HCT116 (cell line): ENCODE measurements around the gene IL10RB. TPM values are rescaled to one million over a fixed set of nuclear protein-coding genes. Genes with fewer than 3 reads are reported as not detected.

Experiments used
- ATAC-seq: fragments of 200-7000 bp; cut with Tn5 transposase; 2 replicates; pipeline ENCODE4 v1.9.1; 2020; ENCODE audit warnings: mild to moderate bottlenecking, moderate library complexity
- BruUV-seq: library from RNA; stranded (reverse); fragments of 400-500 nt; replicated peaks from 2 replicates; lab custom pipeline; 2021; lab: Mats Ljungman, UMichigan
- CTCF ChIA-PET: fragments of 300-600 bp; sonication (Branson Sonifier 250); formaldehyde crosslinking; loops from one replicate; lab custom pipeline; 2021; ENCODE audit warnings: antibody characterized with exemption; lab: Charles Lee
- POLR2A ChIA-PET: fragments of 300-600, 350-600 bp; sonication (Branson Sonifier 250); formaldehyde crosslinking; loops from one replicate; lab custom pipeline; 2021; ENCODE audit warnings: antibody characterized with exemption; lab: Charles Lee
- RAD21 ChIA-PET, 2 experiments: fragments of 300-600 bp; sonication (Branson Sonifier 250); formaldehyde crosslinking; loops; one replicate each; lab custom pipeline; 2023; ENCODE audit warnings: low total read pairs in 2 of 2; ENCODE audit not compliant: uncharacterized antibody in 2 of 2, unreplicated experiment in 2 of 2, low non-redundant PET in 1 of 2; lab: Charles Lee
- DNase-seq: peaks from one replicate; pipeline ENCODE4 v3.0.0-alpha.2; 2010; ENCODE audit warnings: low read depth, low spot score
- H2AFZ ChIP-seq: fragments of 200-600 bp; shearing (Covaris generic), sonication (generic); 2 replicates; pipeline ENCODE4 v1.6.1; 2017; ENCODE audit warnings: low read depth, mixed run types, mixed read lengths, antibody characterized with exemption, low read length; ENCODE audit not compliant: poor library complexity, severe bottlenecking
- H3K27ac ChIP-seq: 2 replicates; pipeline ENCODE4 v1.5.1; 2012; ENCODE audit warnings: low read depth, low read length
- H3K27me3 ChIP-seq: fragments of 200-600 bp; sonication (generic); 2 replicates; pipeline ENCODE4 v1.6.1; 2016; ENCODE audit warnings: mixed run types, low read length, mixed read lengths; ENCODE audit not compliant: insufficient read depth
- H3K36me3 ChIP-seq, 2 experiments: fragments of 200-500 bp in 1 of 2; fragments of 200-600 bp in 1 of 2; sonication (Bioruptor generic) in 1 of 2; sonication (generic) in 1 of 2; 2 replicates each; pipeline versions ENCODE4 v1.5.1 to v1.6.1; 2014 to 2016; ENCODE audit warnings: low read length in 2 of 2, inconsistent platforms in 1 of 2, mixed read lengths in 1 of 2, mixed run types in 1 of 2; ENCODE audit not compliant: insufficient read depth in 2 of 2, control insufficient read depth in 1 of 2
- H3K4me1 ChIP-seq, 2 experiments: fragments of 200-600 bp in 1 of 2; sonication (generic) in 1 of 2; 2 replicates each; pipeline versions ENCODE4 v1.5.1 to v1.6.1; 2012 to 2017; ENCODE audit warnings: low read length in 2 of 2, inconsistent platforms in 1 of 2, mild to moderate bottlenecking in 1 of 2, mixed read lengths in 1 of 2, mixed run types in 1 of 2, moderate library complexity in 1 of 2; ENCODE audit not compliant: insufficient read depth in 2 of 2, control insufficient read depth in 1 of 2
- H3K4me2 ChIP-seq: fragments of 200-600 bp; sonication (generic); 2 replicates; pipeline ENCODE4 v1.6.1; 2017; ENCODE audit warnings: mixed run types, low read length, mixed read lengths
- H3K4me3 ChIP-seq, 2 experiments: fragments of 200-600 bp in 1 of 2; sonication (generic) in 1 of 2; replicated peaks in 1 of 2; 2 replicates each; pipeline ENCODE4 v1.5.1; 2011 to 2016; ENCODE audit warnings: low read length in 2 of 2, control low read depth in 1 of 2, low read depth in 1 of 2, mild to moderate bottlenecking in 1 of 2, mixed read lengths in 1 of 2, mixed run types in 1 of 2
- H3K79me2 ChIP-seq: fragments of 200-600 bp; sonication (generic); 2 replicates; pipeline ENCODE4 v1.6.1; 2017; ENCODE audit warnings: mild to moderate bottlenecking, mixed run types, low read length, moderate library complexity, mixed read lengths; ENCODE audit not compliant: insufficient read depth
- H3K9ac ChIP-seq: fragments of 200-600 bp; sonication (generic); 2 replicates; pipeline ENCODE4 v1.6.1; 2016; ENCODE audit warnings: low read length, mixed read lengths
- H3K9me2 ChIP-seq: fragments of 200-600 bp; sonication (generic), shearing (Covaris generic); 2 replicates; pipeline ENCODE4 v1.6.1; 2017; ENCODE audit warnings: mixed run types, mild to moderate bottlenecking, moderate library complexity; ENCODE audit not compliant: insufficient read depth
- H3K9me3 ChIP-seq, 2 experiments: fragments of 200-500 bp in 1 of 2; fragments of 200-600 bp in 1 of 2; sonication (Bioruptor generic) in 1 of 2; sonication (generic) in 1 of 2; 2 replicates each; pipeline ENCODE4 v1.6.1; 2014 to 2017; ENCODE audit warnings: low read length in 2 of 2, mixed read lengths in 2 of 2, inconsistent platforms in 1 of 2, low read depth in 1 of 2, mild to moderate bottlenecking in 1 of 2, mixed run types in 1 of 2, moderate library complexity in 1 of 2; ENCODE audit not compliant: control insufficient read depth in 1 of 2, insufficient read depth in 1 of 2
- H4K20me1 ChIP-seq: fragments of 200-600 bp; sonication (generic), shearing (Covaris generic); 2 replicates; pipeline ENCODE4 v1.6.1; 2017; ENCODE audit warnings: mixed run types, mild to moderate bottlenecking, moderate library complexity; ENCODE audit not compliant: insufficient read depth
- ATF3 ChIP-seq: IDR thresholded peaks from 2 replicates; pipeline ENCODE4 v1.6.1; 2012
- CTCF ChIP-seq, 3 experiments: fragments of 200-600 bp in 1 of 3; sonication (generic) in 1 of 3; IDR thresholded peaks in 2 of 3; conservative IDR thresholded peaks in 1 of 3; 2 replicates each; pipeline ENCODE4 v1.5.1; 2012 to 2017; ENCODE audit warnings: low read depth in 2 of 3, low read length in 2 of 3, antibody characterized with exemption in 1 of 3, borderline replicate concordance in 1 of 3, control low read depth in 1 of 3, mild to moderate bottlenecking in 1 of 3, mixed read lengths in 1 of 3, mixed run types in 1 of 3, moderate library complexity in 1 of 3; ENCODE audit not compliant: insufficient read depth in 1 of 3
- ELF1 ChIP-seq: IDR thresholded peaks from 2 replicates; pipeline ENCODE4 v1.6.1; 2012; ENCODE audit warnings: low read depth, borderline replicate concordance
- EZH2phosphoT487 ChIP-seq: fragments of 200-600 bp; IDR thresholded peaks from 2 replicates; pipeline ENCODE4 v1.6.1; 2018; ENCODE audit warnings: antibody characterized with exemption, borderline replicate concordance
- FOSL1 ChIP-seq: IDR thresholded peaks from 2 replicates; pipeline ENCODE4 v1.6.1; 2012; ENCODE audit warnings: low read depth
- RAD21 ChIP-seq: IDR thresholded peaks from 2 replicates; pipeline ENCODE4 v1.6.1; 2012; ENCODE audit warnings: low read depth, mild to moderate bottlenecking
- SP1 ChIP-seq: IDR thresholded peaks from 2 replicates; pipeline ENCODE4 v1.6.1; 2012; ENCODE audit warnings: low read depth
- SRF ChIP-seq: IDR thresholded peaks from 2 replicates; pipeline ENCODE4 v1.6.1; 2012; ENCODE audit warnings: low read depth
- YY1 ChIP-seq: IDR thresholded peaks from 2 replicates; pipeline ENCODE4 v1.6.1; 2011; ENCODE audit warnings: low read length, low read depth, moderate library complexity, mild to moderate bottlenecking; ENCODE audit not compliant: insufficient replicate concordance; ENCODE audit errors: extremely low read depth
- ZFX ChIP-seq: fragments of 450-650 bp; IDR thresholded peaks from 2 replicates; pipeline ENCODE4 v1.6.1; 2017
- intact Hi-C: fragments of 100-400 bp; cut with micrococcal nuclease; formaldehyde crosslinking; loops from 2 replicates; pipeline ENCODE4 v1.10.0; 2022
- total RNA-seq: library from RNA; stranded (reverse); gene quantifications from one replicate; pipeline ENCODE4 v1.2.1, GENCODE V29; 2021; ENCODE audit not compliant: unreplicated experiment
- TF ChIP-seq, protein P1 (sequence below): IDR thresholded peaks from 2 replicates; pipeline ENCODE4 v1.6.1; 2011; ENCODE audit warnings: mild to moderate bottlenecking, low read length, moderate library complexity; ENCODE audit not compliant: insufficient replicate concordance; ENCODE audit errors: extremely low read depth
- TF ChIP-seq, protein P2 (sequence below): IDR thresholded peaks from 2 replicates; pipeline ENCODE4 v1.6.1; 2012; ENCODE audit warnings: low read depth

The IL10RB gene
- total RNA-seq, 1 experiment from 2014 or later = 13.7 TPM

GRCh38 chr21:33266789-33267135 lies 595 bp downstream of the IL10RB start:
- H3K9me3 ChIP-seq = no peaks in the 10 kb centered on the region
- H3K36me3 ChIP-seq = no peaks in the 10 kb centered on the region; a peak in 1 of 4 replicates
- H3K9ac ChIP-seq = peak overlapping the region; percentile 67
- no peaks in the 10 kb centered on the region for H3K27me3 ChIP-seq
- H3K79me2 ChIP-seq = no peaks in the 10 kb centered on the region
- peak overlapping the region; percentile 76 for H3K4me2 ChIP-seq
- peak overlapping the region; percentile 57; the same call in 1 of the 2 replicates for H3K27ac ChIP-seq
- 0 out of 2 replicates have a peak, but pooled peaks cover 4% of the 10 kb centered on the region for H4K20me1 ChIP-seq
- ChIA-PET CTCF (interaction anchor here (1.0 kb wide), 1 partner anchor 94 kb away, joined by 3 read pairs; no protein-coding TSS in a partner anchor), RAD21 (no interaction called here), POLR2A (interaction anchor here (2.2 kb wide), 1 partner anchor 58 kb away, joined by 6 read pairs; the partner anchor contains the start of gene IFNAR1)
- no peak overlapping the region for H2AFZ ChIP-seq
- ATAC-seq (peak; percentile 15; the same call in 1 of the 2 replicates), DNase-seq (no peak)
- TF ChIP-seq EZH2phosphoT487 (no peak), RAD21 (no peak), YY1 (no peak), CTCF (IDR thresholded peaks at IDR 0.05 in 2 of 3, conservative IDR thresholded peaks at IDR 0.05 in 1 of 3; ENCODE audit: borderline replicate concordance in 1 of 3, insufficient read depth in 1 of 3, low read depth in 2 of 3, low read length in 2 of 3) (no peak), SP1 (no peak), SRF (no peak), ELF1 (no peak), ATF3 (no peak), FOSL1 (no peak), ZFX (no peak)
- TF ChIP-seq, protein P1, sequence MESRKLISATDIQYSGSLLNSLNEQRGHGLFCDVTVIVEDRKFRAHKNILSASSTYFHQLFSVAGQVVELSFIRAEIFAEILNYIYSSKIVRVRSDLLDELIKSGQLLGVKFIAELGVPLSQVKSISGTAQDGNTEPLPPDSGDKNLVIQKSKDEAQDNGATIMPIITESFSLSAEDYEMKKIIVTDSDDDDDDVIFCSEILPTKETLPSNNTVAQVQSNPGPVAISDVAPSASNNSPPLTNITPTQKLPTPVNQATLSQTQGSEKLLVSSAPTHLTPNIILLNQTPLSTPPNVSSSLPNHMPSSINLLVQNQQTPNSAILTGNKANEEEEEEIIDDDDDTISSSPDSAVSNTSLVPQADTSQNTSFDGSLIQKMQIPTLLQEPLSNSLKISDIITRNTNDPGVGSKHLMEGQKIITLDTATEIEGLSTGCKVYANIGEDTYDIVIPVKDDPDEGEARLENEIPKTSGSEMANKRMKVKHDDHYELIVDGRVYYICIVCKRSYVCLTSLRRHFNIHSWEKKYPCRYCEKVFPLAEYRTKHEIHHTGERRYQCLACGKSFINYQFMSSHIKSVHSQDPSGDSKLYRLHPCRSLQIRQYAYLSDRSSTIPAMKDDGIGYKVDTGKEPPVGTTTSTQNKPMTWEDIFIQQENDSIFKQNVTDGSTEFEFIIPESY = no peak
- TF ChIP-seq, protein P2, sequence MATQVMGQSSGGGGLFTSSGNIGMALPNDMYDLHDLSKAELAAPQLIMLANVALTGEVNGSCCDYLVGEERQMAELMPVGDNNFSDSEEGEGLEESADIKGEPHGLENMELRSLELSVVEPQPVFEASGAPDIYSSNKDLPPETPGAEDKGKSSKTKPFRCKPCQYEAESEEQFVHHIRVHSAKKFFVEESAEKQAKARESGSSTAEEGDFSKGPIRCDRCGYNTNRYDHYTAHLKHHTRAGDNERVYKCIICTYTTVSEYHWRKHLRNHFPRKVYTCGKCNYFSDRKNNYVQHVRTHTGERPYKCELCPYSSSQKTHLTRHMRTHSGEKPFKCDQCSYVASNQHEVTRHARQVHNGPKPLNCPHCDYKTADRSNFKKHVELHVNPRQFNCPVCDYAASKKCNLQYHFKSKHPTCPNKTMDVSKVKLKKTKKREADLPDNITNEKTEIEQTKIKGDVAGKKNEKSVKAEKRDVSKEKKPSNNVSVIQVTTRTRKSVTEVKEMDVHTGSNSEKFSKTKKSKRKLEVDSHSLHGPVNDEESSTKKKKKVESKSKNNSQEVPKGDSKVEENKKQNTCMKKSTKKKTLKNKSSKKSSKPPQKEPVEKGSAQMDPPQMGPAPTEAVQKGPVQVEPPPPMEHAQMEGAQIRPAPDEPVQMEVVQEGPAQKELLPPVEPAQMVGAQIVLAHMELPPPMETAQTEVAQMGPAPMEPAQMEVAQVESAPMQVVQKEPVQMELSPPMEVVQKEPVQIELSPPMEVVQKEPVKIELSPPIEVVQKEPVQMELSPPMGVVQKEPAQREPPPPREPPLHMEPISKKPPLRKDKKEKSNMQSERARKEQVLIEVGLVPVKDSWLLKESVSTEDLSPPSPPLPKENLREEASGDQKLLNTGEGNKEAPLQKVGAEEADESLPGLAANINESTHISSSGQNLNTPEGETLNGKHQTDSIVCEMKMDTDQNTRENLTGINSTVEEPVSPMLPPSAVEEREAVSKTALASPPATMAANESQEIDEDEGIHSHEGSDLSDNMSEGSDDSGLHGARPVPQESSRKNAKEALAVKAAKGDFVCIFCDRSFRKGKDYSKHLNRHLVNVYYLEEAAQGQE = no peak
- peaks cover 15 to 34% of the 10 kb centered on the region in 2 experiments for H3K4me1 ChIP-seq
- intact Hi-C loops = no loop called here
- H3K9me2 ChIP-seq = no peaks in the 10 kb centered on the region
- peak overlapping the region; percentile 79 to 85 for H3K4me3 ChIP-seq
- BruUV-seq = no TSS peak
